HL-60 (cell line): ENCODE results near the gene KRCC1.

ENCODE experiments used
- DNase-seq, 2 experiments: peaks; one replicate each; pipeline ENCODE4 v3.0.0-alpha.2; 2010 to 2020; ENCODE audit warnings: low read depth in 1 of 2, low spot score in 1 of 2
- H3K27ac ChIP-seq: fragments of 250-450 bp; sonication (Bioruptor Pico); replicated peaks from 2 replicates; pipeline ENCODE4 v1.5.1; 2020; ENCODE audit warnings: mild to moderate bottlenecking, moderate library complexity
- H3K27me3 ChIP-seq: fragments of 250-450 bp; sonication (Bioruptor Pico); 2 replicates; pipeline ENCODE4 v1.5.1; 2021; ENCODE audit warnings: mild to moderate bottlenecking, moderate library complexity; ENCODE audit not compliant: insufficient read depth, poor library complexity, severe bottlenecking
- H3K4me3 ChIP-seq: replicated peaks from 2 replicates; pipeline ENCODE4 v1.5.1; 2011; ENCODE audit warnings: mild to moderate bottlenecking, control low read depth, low read length; ENCODE audit not compliant: insufficient read depth
- GABPA ChIP-seq: IDR thresholded peaks from 2 replicates; pipeline ENCODE4 v1.6.1; 2012; ENCODE audit warnings: low read depth
- POLR2AphosphoS5 ChIP-seq: IDR thresholded peaks from 2 replicates; pipeline ENCODE4 v1.6.1; 2012; ENCODE audit warnings: low read depth
- SPI1 ChIP-seq: IDR thresholded peaks from 2 replicates; pipeline ENCODE4 v1.6.1; 2012; ENCODE audit warnings: low read depth, mild to moderate bottlenecking, borderline replicate concordance
- TF ChIP-seq, protein P1 (sequence below): IDR thresholded peaks from one replicate; pipeline ENCODE4 v1.5.1; 2011; ENCODE audit warnings: low read length, control low read depth, inconsistent platforms; ENCODE audit not compliant: insufficient read depth
- TF ChIP-seq, protein P2 (sequence below): IDR thresholded peaks from 2 replicates; pipeline ENCODE4 v1.6.1; 2012; ENCODE audit warnings: low read depth; ENCODE audit not compliant: insufficient replicate concordance

KRCC1 gene

DNA sequence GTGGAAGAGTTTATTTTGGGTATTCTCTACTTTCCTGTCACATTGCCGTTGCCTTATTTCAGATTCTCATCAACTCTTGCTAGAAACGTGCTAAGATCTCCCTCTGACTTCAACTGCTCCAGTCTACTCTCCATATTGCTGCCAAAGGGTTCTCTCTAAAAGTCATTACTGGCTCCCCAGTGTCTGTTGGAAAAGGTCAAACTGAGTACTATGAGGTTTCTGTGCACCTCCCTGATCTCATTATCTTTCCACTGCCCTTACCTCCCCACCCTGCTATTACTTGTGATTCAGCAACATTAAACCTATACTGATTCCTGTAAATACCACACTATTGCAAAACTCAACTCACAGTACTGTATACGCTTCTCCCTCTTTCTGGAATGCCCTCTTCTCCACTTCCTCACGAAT is 1.9 kb upstream of the KRCC1 start:
- no peaks in the 10 kb centered on the region for H3K27me3 ChIP-seq
- no peak for DNase-seq
- TF ChIP-seq SPI1 (no peak), GABPA (no peak), POLR2AphosphoS5 (no peak)
- TF ChIP-seq, protein P1, sequence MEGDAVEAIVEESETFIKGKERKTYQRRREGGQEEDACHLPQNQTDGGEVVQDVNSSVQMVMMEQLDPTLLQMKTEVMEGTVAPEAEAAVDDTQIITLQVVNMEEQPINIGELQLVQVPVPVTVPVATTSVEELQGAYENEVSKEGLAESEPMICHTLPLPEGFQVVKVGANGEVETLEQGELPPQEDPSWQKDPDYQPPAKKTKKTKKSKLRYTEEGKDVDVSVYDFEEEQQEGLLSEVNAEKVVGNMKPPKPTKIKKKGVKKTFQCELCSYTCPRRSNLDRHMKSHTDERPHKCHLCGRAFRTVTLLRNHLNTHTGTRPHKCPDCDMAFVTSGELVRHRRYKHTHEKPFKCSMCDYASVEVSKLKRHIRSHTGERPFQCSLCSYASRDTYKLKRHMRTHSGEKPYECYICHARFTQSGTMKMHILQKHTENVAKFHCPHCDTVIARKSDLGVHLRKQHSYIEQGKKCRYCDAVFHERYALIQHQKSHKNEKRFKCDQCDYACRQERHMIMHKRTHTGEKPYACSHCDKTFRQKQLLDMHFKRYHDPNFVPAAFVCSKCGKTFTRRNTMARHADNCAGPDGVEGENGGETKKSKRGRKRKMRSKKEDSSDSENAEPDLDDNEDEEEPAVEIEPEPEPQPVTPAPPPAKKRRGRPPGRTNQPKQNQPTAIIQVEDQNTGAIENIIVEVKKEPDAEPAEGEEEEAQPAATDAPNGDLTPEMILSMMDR: no peak
- TF ChIP-seq, protein P2, sequence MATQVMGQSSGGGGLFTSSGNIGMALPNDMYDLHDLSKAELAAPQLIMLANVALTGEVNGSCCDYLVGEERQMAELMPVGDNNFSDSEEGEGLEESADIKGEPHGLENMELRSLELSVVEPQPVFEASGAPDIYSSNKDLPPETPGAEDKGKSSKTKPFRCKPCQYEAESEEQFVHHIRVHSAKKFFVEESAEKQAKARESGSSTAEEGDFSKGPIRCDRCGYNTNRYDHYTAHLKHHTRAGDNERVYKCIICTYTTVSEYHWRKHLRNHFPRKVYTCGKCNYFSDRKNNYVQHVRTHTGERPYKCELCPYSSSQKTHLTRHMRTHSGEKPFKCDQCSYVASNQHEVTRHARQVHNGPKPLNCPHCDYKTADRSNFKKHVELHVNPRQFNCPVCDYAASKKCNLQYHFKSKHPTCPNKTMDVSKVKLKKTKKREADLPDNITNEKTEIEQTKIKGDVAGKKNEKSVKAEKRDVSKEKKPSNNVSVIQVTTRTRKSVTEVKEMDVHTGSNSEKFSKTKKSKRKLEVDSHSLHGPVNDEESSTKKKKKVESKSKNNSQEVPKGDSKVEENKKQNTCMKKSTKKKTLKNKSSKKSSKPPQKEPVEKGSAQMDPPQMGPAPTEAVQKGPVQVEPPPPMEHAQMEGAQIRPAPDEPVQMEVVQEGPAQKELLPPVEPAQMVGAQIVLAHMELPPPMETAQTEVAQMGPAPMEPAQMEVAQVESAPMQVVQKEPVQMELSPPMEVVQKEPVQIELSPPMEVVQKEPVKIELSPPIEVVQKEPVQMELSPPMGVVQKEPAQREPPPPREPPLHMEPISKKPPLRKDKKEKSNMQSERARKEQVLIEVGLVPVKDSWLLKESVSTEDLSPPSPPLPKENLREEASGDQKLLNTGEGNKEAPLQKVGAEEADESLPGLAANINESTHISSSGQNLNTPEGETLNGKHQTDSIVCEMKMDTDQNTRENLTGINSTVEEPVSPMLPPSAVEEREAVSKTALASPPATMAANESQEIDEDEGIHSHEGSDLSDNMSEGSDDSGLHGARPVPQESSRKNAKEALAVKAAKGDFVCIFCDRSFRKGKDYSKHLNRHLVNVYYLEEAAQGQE: no peak
- H3K4me3 ChIP-seq: no peak overlapping the region
- no peak overlapping the region for H3K27ac ChIP-seq

DNA sequence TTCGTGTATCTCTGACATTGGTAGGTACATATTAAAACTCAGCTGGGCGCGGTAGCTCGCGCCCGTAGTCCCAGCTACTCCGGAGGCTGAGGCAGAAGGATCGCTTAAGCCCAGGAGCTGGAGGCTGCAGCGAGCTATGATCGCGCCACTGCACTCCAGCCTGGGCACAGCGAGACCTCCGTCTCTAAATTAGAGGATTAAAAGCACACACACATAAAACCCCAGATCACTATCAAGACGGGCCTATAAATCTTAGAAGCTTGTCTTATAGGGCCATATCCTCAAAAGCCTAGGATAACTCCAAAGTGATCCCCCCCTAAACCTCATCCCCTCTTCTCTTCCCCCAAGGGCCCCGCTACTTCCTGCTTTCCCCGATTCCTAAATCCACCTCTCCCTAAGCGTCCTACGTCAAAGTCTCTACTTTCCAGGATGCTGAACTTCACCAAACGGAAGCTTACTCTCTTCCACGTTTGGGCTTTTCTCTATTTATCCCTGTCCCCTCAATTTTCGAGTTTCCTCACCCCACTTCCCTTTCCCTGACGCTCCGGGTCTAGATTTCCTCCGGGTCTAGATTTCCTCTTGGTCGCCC is 707 bp downstream of the KRCC1 start:
- TF ChIP-seq GABPA (peak; percentile 44; the same call in 1 of the 2 replicates), SPI1 (peak; percentile 71), POLR2AphosphoS5 (peak; percentile 50; the same call in 1 of the 2 replicates)
- TF ChIP-seq, protein P1: no peak
- TF ChIP-seq, protein P2: no peak
- no peak for DNase-seq
- peak overlapping the region; percentile 65 for H3K4me3 ChIP-seq
- H3K27ac ChIP-seq: peak overlapping the region; percentile 96
- H3K27me3 ChIP-seq: no peaks in the 10 kb centered on the region

DNA sequence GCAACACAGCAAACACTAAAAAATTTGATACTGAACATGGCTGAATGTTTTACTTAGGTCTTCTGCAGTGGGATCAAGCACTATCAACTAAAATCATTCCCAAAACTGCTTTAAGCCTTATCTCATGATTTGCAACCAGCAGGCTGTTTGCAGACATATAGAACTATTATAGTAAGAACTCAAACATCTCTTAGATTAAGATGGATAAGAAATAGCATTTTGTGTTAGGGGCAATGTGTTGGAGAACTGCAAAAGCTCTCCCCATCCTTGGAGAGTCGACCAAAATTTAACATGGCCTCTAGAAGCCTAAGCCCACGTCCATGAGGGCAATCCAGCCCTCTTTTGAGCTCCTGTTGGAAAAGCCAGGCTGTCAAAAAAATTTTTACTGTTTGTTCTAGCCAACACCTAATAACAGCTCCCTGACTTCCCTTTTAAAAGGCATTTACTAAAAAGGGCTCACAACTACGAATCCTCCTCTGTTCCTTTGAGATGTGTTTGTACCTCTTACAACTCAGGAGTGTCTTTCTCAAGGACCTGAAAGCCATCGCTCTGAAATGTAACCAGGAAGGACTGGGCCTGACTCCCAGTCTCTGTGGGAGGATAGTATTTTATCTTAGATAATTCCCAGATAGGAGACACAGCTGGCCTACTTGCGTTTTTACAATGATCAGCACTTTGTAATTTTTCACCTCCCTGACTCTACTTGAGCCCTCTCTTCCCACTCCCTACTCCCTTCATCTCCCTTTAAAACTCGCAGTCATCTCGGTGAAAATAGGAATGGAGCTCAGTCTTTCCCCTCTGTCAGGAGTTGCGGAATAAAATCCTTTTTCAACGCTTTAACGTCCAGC is 1.4 kb downstream of the KRCC1 start:
- peak in 1 of 2 experiments; percentile 5 for DNase-seq
- TF ChIP-seq GABPA (no peak), SPI1 (peak; percentile 63; the same call in 1 of the 2 replicates), POLR2AphosphoS5 (no peak)
- H3K4me3 ChIP-seq: peak overlapping the region; percentile 65
- peak overlapping the region; percentile 96 for H3K27ac ChIP-seq
- no peaks in the 10 kb centered on the region for H3K27me3 ChIP-seq

DNA sequence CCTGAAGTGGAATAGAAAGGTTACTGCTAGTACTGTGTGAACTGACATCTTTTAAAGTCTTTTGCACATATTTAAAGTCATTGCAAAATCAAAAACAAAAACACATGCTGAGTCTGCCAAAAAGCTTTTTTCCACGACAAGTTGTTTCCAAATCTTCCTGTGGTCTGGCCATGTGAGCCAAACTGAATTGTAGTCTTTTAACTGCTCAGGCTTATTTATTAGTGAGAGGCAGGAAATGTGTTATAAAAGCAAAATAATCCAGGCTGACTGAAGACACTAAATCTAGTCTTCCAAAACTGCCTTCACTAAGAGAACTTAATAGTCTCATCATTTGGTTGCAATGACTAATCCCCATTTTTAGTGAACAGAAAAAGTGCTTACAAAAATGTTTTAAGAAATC is 2.3 kb downstream of the KRCC1 start:
- DNase-seq: peak in 1 of 2 experiments; percentile 33
- TF ChIP-seq SPI1 (no peak), POLR2AphosphoS5 (0 out of 2 replicates have a peak, but pooled peaks have one; percentile 18)
- H3K4me3 ChIP-seq: no peak overlapping the region

More for the DNA sequence above, 2.3 kb downstream of the KRCC1 start:
- H3K27me3 ChIP-seq: no peaks in the 10 kb centered on the region
- peak overlapping the region; percentile 96; the same call in 1 of the 2 replicates for H3K27ac ChIP-seq
